ENCODE measurements around the gene CES3.

DNA sequence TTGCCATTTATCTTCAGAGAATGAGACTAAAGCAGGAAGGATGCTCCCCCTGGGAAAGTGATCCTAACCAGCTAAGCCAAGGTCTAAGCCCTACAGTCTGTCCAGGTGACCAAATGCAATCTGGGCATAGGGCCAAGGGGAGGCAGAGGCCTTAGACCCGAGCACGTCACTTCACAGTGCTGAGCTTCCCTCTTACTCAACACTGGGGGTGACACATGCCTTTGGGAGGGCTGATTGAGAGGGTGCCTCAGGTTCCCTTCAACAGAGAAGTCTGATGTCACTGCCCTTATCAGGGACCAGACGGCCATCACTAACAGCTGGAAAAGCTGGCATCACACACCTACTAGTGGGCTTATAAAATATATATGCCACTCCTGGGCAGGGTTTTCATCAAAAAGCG lies 30.9 kb upstream of the CES3 start:
- TF ChIP-seq, protein P1, sequence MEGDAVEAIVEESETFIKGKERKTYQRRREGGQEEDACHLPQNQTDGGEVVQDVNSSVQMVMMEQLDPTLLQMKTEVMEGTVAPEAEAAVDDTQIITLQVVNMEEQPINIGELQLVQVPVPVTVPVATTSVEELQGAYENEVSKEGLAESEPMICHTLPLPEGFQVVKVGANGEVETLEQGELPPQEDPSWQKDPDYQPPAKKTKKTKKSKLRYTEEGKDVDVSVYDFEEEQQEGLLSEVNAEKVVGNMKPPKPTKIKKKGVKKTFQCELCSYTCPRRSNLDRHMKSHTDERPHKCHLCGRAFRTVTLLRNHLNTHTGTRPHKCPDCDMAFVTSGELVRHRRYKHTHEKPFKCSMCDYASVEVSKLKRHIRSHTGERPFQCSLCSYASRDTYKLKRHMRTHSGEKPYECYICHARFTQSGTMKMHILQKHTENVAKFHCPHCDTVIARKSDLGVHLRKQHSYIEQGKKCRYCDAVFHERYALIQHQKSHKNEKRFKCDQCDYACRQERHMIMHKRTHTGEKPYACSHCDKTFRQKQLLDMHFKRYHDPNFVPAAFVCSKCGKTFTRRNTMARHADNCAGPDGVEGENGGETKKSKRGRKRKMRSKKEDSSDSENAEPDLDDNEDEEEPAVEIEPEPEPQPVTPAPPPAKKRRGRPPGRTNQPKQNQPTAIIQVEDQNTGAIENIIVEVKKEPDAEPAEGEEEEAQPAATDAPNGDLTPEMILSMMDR (conservative IDR thresholded peaks at IDR 0.05; ENCODE audit: low read length), result no peak
- no peak for TF ChIP-seq EZH2phosphoT487 (IDR thresholded peaks at IDR 0.05; ENCODE audit: borderline replicate concordance, low read depth, low read length)

Data from OCI-LY7 (cell line).